WTC11 (cell line): ENCODE results near the gene RYR3. TPM values are rescaled to one million over a fixed set of nuclear protein-coding genes. Genes with fewer than 3 reads are reported as not detected.

Experiments
- ATAC-seq: fragments of 200-7000 bp; cut with Tn5 transposase; 2 replicates; pipeline ENCODE4 v1.10.0; 2021; ENCODE audit warnings: mild to moderate bottlenecking, moderate library complexity
- CTCF ChIA-PET: fragments of 300-600 bp; sonication (Branson Sonifier 250); formaldehyde crosslinking; loops from one replicate; lab custom pipeline; 2021; ENCODE audit warnings: antibody characterized with exemption; lab: Charles Lee
- POLR2A ChIA-PET: fragments of 350-600 bp; sonication (Branson Sonifier 250); formaldehyde crosslinking; loops from one replicate; lab custom pipeline; 2021; ENCODE audit warnings: antibody characterized with exemption; lab: Charles Lee
- DNase-seq: peaks from one replicate; pipeline ENCODE4 v3.0.0; 2021; ENCODE audit warnings: low spot score
- H3K27ac Mint-ChIP-seq: 2 replicates; pipeline ENCODE4 v1.8.0; 2021; ENCODE audit warnings: mixed read lengths
- H3K27me3 Mint-ChIP-seq: 2 replicates; pipeline ENCODE4 v1.8.0; 2021; ENCODE audit warnings: low read depth, mild to moderate bottlenecking, moderate library complexity, mixed read lengths
- H3K36me3 Mint-ChIP-seq: 2 replicates; pipeline ENCODE4 v1.8.0; 2021; ENCODE audit warnings: mixed read lengths
- H3K4me1 Mint-ChIP-seq: 2 replicates; pipeline ENCODE4 v1.8.0; 2022; ENCODE audit warnings: mixed read lengths
- H3K4me3 Mint-ChIP-seq: 2 replicates; pipeline ENCODE4 v1.8.0; 2021; ENCODE audit warnings: mild to moderate bottlenecking, moderate library complexity, mixed read lengths
- H3K9me3 Mint-ChIP-seq: 2 replicates; pipeline ENCODE4 v1.8.0; 2021; ENCODE audit warnings: mixed read lengths
- CBFB ChIP-seq: sonication (generic); formaldehyde crosslinking; IDR thresholded peaks from 2 replicates; pipeline ENCODE4 v1.8.1; 2022; ENCODE audit warnings: mild to moderate bottlenecking, low read depth, missing genetic modification reagents
- NFYB ChIP-seq: sonication (generic); formaldehyde crosslinking; conservative IDR thresholded peaks from 2 replicates; pipeline ENCODE4 v1.8.0; 2022; ENCODE audit warnings: low read depth, missing genetic modification reagents
- PRDM15 ChIP-seq: sonication (generic); formaldehyde crosslinking; IDR thresholded peaks from 2 replicates; pipeline ENCODE4 v1.8.0; 2022; ENCODE audit warnings: missing genetic modification reagents
- USF2 ChIP-seq: sonication (generic); formaldehyde crosslinking; IDR thresholded peaks from 2 replicates; pipeline ENCODE4 v1.8.1; 2023; ENCODE audit warnings: mild to moderate bottlenecking, missing genetic modification reagents, moderate library complexity
- ZNF121 ChIP-seq: sonication (generic); formaldehyde crosslinking; IDR thresholded peaks from 2 replicates; pipeline ENCODE4 v1.8.0; 2023; ENCODE audit warnings: missing genetic modification reagents
- ZNF263 ChIP-seq: sonication (generic); formaldehyde crosslinking; IDR thresholded peaks from 2 replicates; pipeline ENCODE4 v1.8.1; 2022; ENCODE audit warnings: low read depth, mild to moderate bottlenecking, moderate library complexity, missing genetic modification reagents
- ZNF396 ChIP-seq: fragments of 250-450 bp; sonication (Bioruptor Pico); IDR thresholded peaks from 2 replicates; pipeline ENCODE4 v1.8.0; 2021; ENCODE audit warnings: mild to moderate bottlenecking, moderate library complexity, borderline replicate concordance
- ZNF416 ChIP-seq: fragments of 250-450 bp; sonication (Bioruptor Pico); IDR thresholded peaks from 2 replicates; pipeline ENCODE4 v1.9.0; 2021; ENCODE audit warnings: mild to moderate bottlenecking, inconsistent platforms
- ZNF512 ChIP-seq: sonication (generic); formaldehyde crosslinking; IDR thresholded peaks from 2 replicates; pipeline ENCODE4 v1.8.1; 2022; ENCODE audit warnings: missing genetic modification reagents, borderline replicate concordance
- ZNF671 ChIP-seq: fragments of 250-450 bp; sonication (Bioruptor Pico); IDR thresholded peaks from 2 replicates; pipeline ENCODE4 v1.8.0; 2021; ENCODE audit warnings: mild to moderate bottlenecking
- ZSCAN18 ChIP-seq: fragments of 250-450 bp; sonication (Bioruptor Pico); IDR thresholded peaks from 2 replicates; pipeline ENCODE4 v2.1.2; 2022; ENCODE audit warnings: mild to moderate bottlenecking, moderate library complexity
- total RNA-seq: library from RNA; stranded (reverse); gene quantifications from 3 replicates; pipeline ENCODE4 v1.2.3, GENCODE V29; 2021
- TF ChIP-seq, protein P1 (sequence below): fragments of 250-450 bp; sonication (Bioruptor Pico); IDR thresholded peaks from 2 replicates; pipeline ENCODE4 v1.9.0; 2021; ENCODE audit warnings: mild to moderate bottlenecking
- TF ChIP-seq, protein P2 (sequence below): sonication (generic); formaldehyde crosslinking; conservative IDR thresholded peaks from 2 replicates; pipeline ENCODE4 v1.8.1; 2023; ENCODE audit warnings: mild to moderate bottlenecking, low read depth, missing genetic modification reagents, moderate library complexity
- TF ChIP-seq, protein P3 (sequence below): fragments of 250-450 bp; sonication (Bioruptor Pico); IDR thresholded peaks from 2 replicates; pipeline ENCODE4 v1.8.0; 2021; ENCODE audit warnings: mild to moderate bottlenecking
- TF ChIP-seq, protein P4 (sequence below): fragments of 250-450 bp; sonication (Bioruptor Pico); IDR thresholded peaks from 2 replicates; pipeline ENCODE4 v1.9.0; 2021; ENCODE audit warnings: mild to moderate bottlenecking

RYR3 gene
- total RNA-seq, 1 experiment from 2014 or later = 1.4 TPM

- Mint-ChIP-seq H3K4me3 (no peak overlapping the region), H3K4me1 (0 out of 2 replicates have a peak, but pooled peaks cover 7% of the 10 kb centered on the region), H3K27ac (no peak overlapping the region), H3K27me3 (no peaks in the 10 kb centered on the region), H3K9me3 (peaks cover 12% of the 10 kb centered on the region), H3K36me3 (no peaks in the 10 kb centered on the region)
- CTCF ChIA-PET = no interaction called here
- POLR2A ChIA-PET = no interaction called here
- ATAC-seq (no peak), DNase-seq (no peak)
- TF ChIP-seq, protein P1, sequence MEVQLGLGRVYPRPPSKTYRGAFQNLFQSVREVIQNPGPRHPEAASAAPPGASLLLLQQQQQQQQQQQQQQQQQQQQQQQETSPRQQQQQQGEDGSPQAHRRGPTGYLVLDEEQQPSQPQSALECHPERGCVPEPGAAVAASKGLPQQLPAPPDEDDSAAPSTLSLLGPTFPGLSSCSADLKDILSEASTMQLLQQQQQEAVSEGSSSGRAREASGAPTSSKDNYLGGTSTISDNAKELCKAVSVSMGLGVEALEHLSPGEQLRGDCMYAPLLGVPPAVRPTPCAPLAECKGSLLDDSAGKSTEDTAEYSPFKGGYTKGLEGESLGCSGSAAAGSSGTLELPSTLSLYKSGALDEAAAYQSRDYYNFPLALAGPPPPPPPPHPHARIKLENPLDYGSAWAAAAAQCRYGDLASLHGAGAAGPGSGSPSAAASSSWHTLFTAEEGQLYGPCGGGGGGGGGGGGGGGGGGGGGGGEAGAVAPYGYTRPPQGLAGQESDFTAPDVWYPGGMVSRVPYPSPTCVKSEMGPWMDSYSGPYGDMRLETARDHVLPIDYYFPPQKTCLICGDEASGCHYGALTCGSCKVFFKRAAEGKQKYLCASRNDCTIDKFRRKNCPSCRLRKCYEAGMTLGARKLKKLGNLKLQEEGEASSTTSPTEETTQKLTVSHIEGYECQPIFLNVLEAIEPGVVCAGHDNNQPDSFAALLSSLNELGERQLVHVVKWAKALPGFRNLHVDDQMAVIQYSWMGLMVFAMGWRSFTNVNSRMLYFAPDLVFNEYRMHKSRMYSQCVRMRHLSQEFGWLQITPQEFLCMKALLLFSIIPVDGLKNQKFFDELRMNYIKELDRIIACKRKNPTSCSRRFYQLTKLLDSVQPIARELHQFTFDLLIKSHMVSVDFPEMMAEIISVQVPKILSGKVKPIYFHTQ = no peak
- TF ChIP-seq PRDM15 = no peak
- TF ChIP-seq, protein P2, sequence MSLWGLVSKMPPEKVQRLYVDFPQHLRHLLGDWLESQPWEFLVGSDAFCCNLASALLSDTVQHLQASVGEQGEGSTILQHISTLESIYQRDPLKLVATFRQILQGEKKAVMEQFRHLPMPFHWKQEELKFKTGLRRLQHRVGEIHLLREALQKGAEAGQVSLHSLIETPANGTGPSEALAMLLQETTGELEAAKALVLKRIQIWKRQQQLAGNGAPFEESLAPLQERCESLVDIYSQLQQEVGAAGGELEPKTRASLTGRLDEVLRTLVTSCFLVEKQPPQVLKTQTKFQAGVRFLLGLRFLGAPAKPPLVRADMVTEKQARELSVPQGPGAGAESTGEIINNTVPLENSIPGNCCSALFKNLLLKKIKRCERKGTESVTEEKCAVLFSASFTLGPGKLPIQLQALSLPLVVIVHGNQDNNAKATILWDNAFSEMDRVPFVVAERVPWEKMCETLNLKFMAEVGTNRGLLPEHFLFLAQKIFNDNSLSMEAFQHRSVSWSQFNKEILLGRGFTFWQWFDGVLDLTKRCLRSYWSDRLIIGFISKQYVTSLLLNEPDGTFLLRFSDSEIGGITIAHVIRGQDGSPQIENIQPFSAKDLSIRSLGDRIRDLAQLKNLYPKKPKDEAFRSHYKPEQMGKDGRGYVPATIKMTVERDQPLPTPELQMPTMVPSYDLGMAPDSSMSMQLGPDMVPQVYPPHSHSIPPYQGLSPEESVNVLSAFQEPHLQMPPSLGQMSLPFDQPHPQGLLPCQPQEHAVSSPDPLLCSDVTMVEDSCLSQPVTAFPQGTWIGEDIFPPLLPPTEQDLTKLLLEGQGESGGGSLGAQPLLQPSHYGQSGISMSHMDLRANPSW (CRISPR knock-in tag) = no peak
- TF ChIP-seq USF2 (CRISPR knock-in tag) = no peak
- TF ChIP-seq, protein P3, sequence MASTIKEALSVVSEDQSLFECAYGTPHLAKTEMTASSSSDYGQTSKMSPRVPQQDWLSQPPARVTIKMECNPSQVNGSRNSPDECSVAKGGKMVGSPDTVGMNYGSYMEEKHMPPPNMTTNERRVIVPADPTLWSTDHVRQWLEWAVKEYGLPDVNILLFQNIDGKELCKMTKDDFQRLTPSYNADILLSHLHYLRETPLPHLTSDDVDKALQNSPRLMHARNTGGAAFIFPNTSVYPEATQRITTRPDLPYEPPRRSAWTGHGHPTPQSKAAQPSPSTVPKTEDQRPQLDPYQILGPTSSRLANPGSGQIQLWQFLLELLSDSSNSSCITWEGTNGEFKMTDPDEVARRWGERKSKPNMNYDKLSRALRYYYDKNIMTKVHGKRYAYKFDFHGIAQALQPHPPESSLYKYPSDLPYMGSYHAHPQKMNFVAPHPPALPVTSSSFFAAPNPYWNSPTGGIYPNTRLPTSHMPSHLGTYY (CRISPR knock-in tag) = no peak
- TF ChIP-seq ZNF512 (CRISPR knock-in tag) = no peak
- TF ChIP-seq ZNF396 (CRISPR knock-in tag) = no peak
- TF ChIP-seq, protein P4, sequence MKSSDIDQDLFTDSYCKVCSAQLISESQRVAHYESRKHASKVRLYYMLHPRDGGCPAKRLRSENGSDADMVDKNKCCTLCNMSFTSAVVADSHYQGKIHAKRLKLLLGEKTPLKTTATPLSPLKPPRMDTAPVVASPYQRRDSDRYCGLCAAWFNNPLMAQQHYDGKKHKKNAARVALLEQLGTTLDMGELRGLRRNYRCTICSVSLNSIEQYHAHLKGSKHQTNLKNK (CRISPR knock-in tag) = no peak
- TF ChIP-seq ZSCAN18 (CRISPR knock-in tag) = no peak
- no peak for TF ChIP-seq ZNF121 (CRISPR knock-in tag)
- TF ChIP-seq ZNF671 = no peak
- no peak for TF ChIP-seq CBFB (CRISPR knock-in tag)
- no peak for TF ChIP-seq ZNF263 (CRISPR knock-in tag)
- no peak for TF ChIP-seq ZNF416
- no peak for TF ChIP-seq NFYB (CRISPR knock-in tag)
Observed at GRCh38 chr15:33377204-33377603, 66.4 kb downstream of the RYR3 start.
